SK-N-SH (cell line): ENCODE results near the gene CYP11A1. TPM values are rescaled to one million over a fixed set of nuclear protein-coding genes. Genes with fewer than 3 reads are reported as not detected.

ENCODE experiments used
- CTCF ChIA-PET: fragments of 300-600, 350-600 bp; formaldehyde crosslinking; extraction: SDS; loops from one replicate; lab custom pipeline; 2021; lab: Yijun Ruan, JAX
- POLR2A ChIA-PET: fragments of 350-600 bp; sonication (Branson Sonifier 250); formaldehyde crosslinking; extraction: SDS; loops from one replicate; lab custom pipeline; 2020; ENCODE audit warnings: antibody characterized with exemption, inconsistent platforms; lab: Yijun Ruan, JAX
- DNase-seq: peaks from one replicate; pipeline ENCODE4 v3.0.0; 2012
- H2AFZ ChIP-seq: fragments of 200-600 bp; sonication (generic); 2 replicates; pipeline ENCODE4 v1.8.1; 2016; ENCODE audit warnings: antibody characterized with exemption, mild to moderate bottlenecking, low read depth
- H3F3A ChIP-seq: fragments of 200-600 bp; sonication (generic); replicated peaks from 2 replicates; pipeline ENCODE3; 2016; ENCODE audit warnings: antibody characterized with exemption, mild to moderate bottlenecking; ENCODE audit not compliant: insufficient read depth
- H3K27ac ChIP-seq, 2 experiments: fragments of 200-500 bp in 1 of 2; fragments of 200-600 bp in 1 of 2; sonication (Bioruptor generic) in 1 of 2; sonication (generic), shearing (Covaris generic) in 1 of 2; 2 replicates each; pipeline versions ENCODE4 v1.5.1 to v1.6.1; 2014 to 2016; ENCODE audit warnings: low read depth in 2 of 2, inconsistent platforms in 1 of 2, low read length in 1 of 2, mild to moderate bottlenecking in 1 of 2, mixed read lengths in 1 of 2
- H3K27me3 ChIP-seq: fragments of 200-600 bp; sonication (generic), shearing (Covaris generic); 2 replicates; pipeline ENCODE4 v1.6.1; 2016; ENCODE audit warnings: mixed run types; ENCODE audit not compliant: insufficient read depth
- H3K36me3 ChIP-seq, 2 experiments: fragments of 200-500 bp in 1 of 2; fragments of 200-600 bp in 1 of 2; sonication (Bioruptor generic) in 1 of 2; sonication (generic) in 1 of 2; replicated peaks in 1 of 2; 2 replicates each; pipeline versions ENCODE3 to v1.5.1; 2014 to 2016; ENCODE audit warnings: low read length in 1 of 2, mild to moderate bottlenecking in 1 of 2; ENCODE audit not compliant: insufficient read depth in 2 of 2, control insufficient read depth in 1 of 2
- H3K4me1 ChIP-seq, 2 experiments: fragments of 200-500 bp in 1 of 2; fragments of 200-600 bp in 1 of 2; sonication (Bioruptor generic) in 1 of 2; sonication (generic), shearing (Covaris generic) in 1 of 2; 2 replicates each; pipeline versions ENCODE4 v1.5.1 to v1.6.1; 2014 to 2016; ENCODE audit warnings: low read depth in 1 of 2, low read length in 1 of 2, mixed run types in 1 of 2; ENCODE audit not compliant: insufficient read depth in 2 of 2, control insufficient read depth in 1 of 2
- H3K4me2 ChIP-seq: fragments of 200-600 bp; sonication (generic), shearing (Covaris generic); 2 replicates; pipeline ENCODE4 v1.6.1; 2017; ENCODE audit warnings: mixed run types
- H3K4me3 ChIP-seq, 2 experiments: fragments of 200-500 bp in 1 of 2; fragments of 200-600 bp in 1 of 2; sonication (Bioruptor generic) in 1 of 2; sonication (generic), shearing (Covaris generic) in 1 of 2; 2 replicates each; pipeline versions ENCODE4 v1.5.1 to v1.8.1; 2014 to 2016; ENCODE audit warnings: low read depth in 2 of 2, inconsistent platforms in 1 of 2, low read length in 1 of 2, mild to moderate bottlenecking in 1 of 2, mixed read lengths in 1 of 2, moderate library complexity in 1 of 2
- H3K79me2 ChIP-seq: fragments of 200-600 bp; sonication (generic); 2 replicates; pipeline ENCODE4 v1.8.1; 2017; ENCODE audit warnings: mild to moderate bottlenecking; ENCODE audit not compliant: insufficient read depth
- H3K9ac ChIP-seq: fragments of 200-600 bp; sonication (generic); 2 replicates; pipeline ENCODE4 v1.6.1; 2017; ENCODE audit warnings: mixed run types
- H3K9me2 ChIP-seq: fragments of 200-600 bp; sonication (generic); 2 replicates; pipeline ENCODE4 v1.6.1; 2017; ENCODE audit warnings: mixed run types
- H3K9me3 ChIP-seq: fragments of 200-600 bp; sonication (generic); 2 replicates; pipeline ENCODE4 v1.6.1; 2017; ENCODE audit warnings: mixed run types, mild to moderate bottlenecking, moderate library complexity
- H4K20me1 ChIP-seq: fragments of 200-600 bp; sonication (generic); 2 replicates; pipeline ENCODE4 v1.6.1; 2017; ENCODE audit warnings: mild to moderate bottlenecking, mixed run types; ENCODE audit not compliant: insufficient read depth
- CHD2 ChIP-seq: fragments of 150-350 bp; IDR thresholded peaks from 2 replicates; pipeline ENCODE4 v1.6.1; 2018; ENCODE audit warnings: low read length; ENCODE audit not compliant: partially characterized antibody
- FOSL2 ChIP-seq: IDR thresholded peaks from 2 replicates; pipeline ENCODE4 v1.4.0; 2012; ENCODE audit warnings: low read depth, mild to moderate bottlenecking, moderate library complexity, borderline replicate concordance
- GABPA ChIP-seq: IDR thresholded peaks from 2 replicates; pipeline ENCODE4 v1.4.0; 2012; ENCODE audit warnings: low read depth, mild to moderate bottlenecking
- MXI1 ChIP-seq: IDR thresholded peaks from 2 replicates; pipeline ENCODE4 v1.6.1; 2012; ENCODE audit warnings: mild to moderate bottlenecking, low read depth, low read length, improper control_type of control experiment
- RAD21 ChIP-seq: IDR thresholded peaks from 2 replicates; pipeline ENCODE4 v1.6.1; 2012; ENCODE audit warnings: mild to moderate bottlenecking, low read length
- REST ChIP-seq: IDR thresholded peaks from 2 replicates; pipeline ENCODE4 v1.6.1; 2012; ENCODE audit warnings: mild to moderate bottlenecking, low read depth, low read length, moderate library complexity
- RFX5 ChIP-seq: IDR thresholded peaks from 2 replicates; pipeline ENCODE4 v1.6.1; 2012; ENCODE audit warnings: mild to moderate bottlenecking, improper control_type of control experiment, low read length
- RXRA ChIP-seq: IDR thresholded peaks from 2 replicates; pipeline ENCODE4 v1.4.0; 2012; ENCODE audit warnings: low read depth, mild to moderate bottlenecking, borderline replicate concordance
- SIN3A ChIP-seq: IDR thresholded peaks from 2 replicates; pipeline ENCODE4 v1.6.1; 2012; ENCODE audit warnings: low read depth, mild to moderate bottlenecking, low read length, moderate library complexity, borderline replicate concordance
- SMC3 ChIP-seq: IDR thresholded peaks from 2 replicates; pipeline ENCODE4 v1.6.1; 2012; ENCODE audit warnings: low read depth, low read length, improper control_type of control experiment
- TCF12 ChIP-seq: IDR thresholded peaks from 2 replicates; pipeline ENCODE4 v1.4.0; 2012
- TEAD4 ChIP-seq: IDR thresholded peaks from 2 replicates; pipeline ENCODE4 v1.4.0; 2012; ENCODE audit warnings: mild to moderate bottlenecking, borderline replicate concordance; ENCODE audit not compliant: insufficient read depth
- YY1 ChIP-seq: IDR thresholded peaks from 2 replicates; pipeline ENCODE4 v1.4.0; 2012; ENCODE audit warnings: low read depth, mild to moderate bottlenecking
- WGBS: methylation state at CpG from one replicate; pipeline ENCODE4 v1.1.6; 2017; ENCODE audit warnings: low lambda C conversion rate; 5-methylcytosine and 5-hydroxymethylcytosine counted together
- polyA plus RNA-seq, 3 experiments: library from polyadenylated mRNA; depleted of rRNA; stranded (reverse); fragments of >200 nt; gene quantifications; 2 replicates each; pipeline ENCODE4 v1.2.3, GENCODE V29; 2012

CYP11A1 gene
- polyA plus RNA-seq, 1 of the 3 experiments (the other 2 are of a cell fraction) = 0.08 TPM

- Histone ChIP-seq H3K79me2 (no peaks in the 10 kb centered on the region), H3K9me3 (no peaks in the 10 kb centered on the region), H3K4me1 (no peaks in the 10 kb centered on the region; a peak in 1 of 4 replicates), H3K27ac (no peak overlapping the region), H4K20me1 (no peaks in the 10 kb centered on the region), H3K4me3 (no peak overlapping the region), H2AFZ (no peak overlapping the region), H3K9me2 (no peaks in the 10 kb centered on the region), H3K36me3 (no peaks in the 10 kb centered on the region), H3K9ac (no peak overlapping the region), H3K4me2 (no peak overlapping the region), H3K27me3 (no peaks in the 10 kb centered on the region), H3F3A (no peaks in the 10 kb centered on the region)
- TF ChIP-seq CHD2 (no peak), MXI1 (no peak)
- DNase-seq = no peak
- POLR2A ChIA-PET = no interaction called here
- 79% methylated on average over 5 of the region's 11 CpGs for WGBS
- CTCF ChIA-PET = interaction anchor here (1.0 to 1.7 kb wide), 4 partner anchors 12 to 88 kb away, joined by 3 to 7 read pairs (median 3); partner anchors contain the start of gene SEMA7A
Measured at GRCh38 chr15:74400915-74401757, 33.7 kb upstream of the CYP11A1 start.

DNA sequence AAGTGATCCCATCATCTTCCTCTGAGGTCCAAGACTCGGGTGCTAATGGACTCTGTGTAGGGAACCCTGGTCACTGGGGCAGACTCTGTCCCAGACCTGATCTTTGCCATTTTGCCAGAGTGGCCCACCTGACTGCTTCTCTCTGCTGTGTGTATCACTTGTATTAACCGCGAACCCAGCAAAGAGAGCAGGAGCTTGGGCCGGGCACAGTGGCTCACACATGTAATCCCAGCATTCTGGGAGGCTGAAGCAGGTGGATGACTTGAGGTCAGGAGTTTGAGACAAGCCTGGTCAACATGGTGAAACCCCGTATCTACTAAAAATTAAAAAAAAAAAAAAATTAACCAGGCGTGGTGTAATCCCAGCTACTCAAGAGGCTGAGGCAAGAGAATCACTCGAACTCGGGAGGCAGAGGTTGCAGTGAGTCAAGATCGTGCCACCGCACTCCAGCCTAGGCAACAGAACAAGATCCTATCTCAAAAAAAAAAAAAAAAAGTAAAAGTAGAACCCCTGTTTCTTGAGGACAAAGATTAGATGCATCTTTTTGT, 32.9 kb upstream of the CYP11A1 start:
- H3K4me1 ChIP-seq = no peaks in the 10 kb centered on the region; a peak in 1 of 4 replicates
- no peak overlapping the region for H3K4me2 ChIP-seq
- H3K9me3 ChIP-seq = no peaks in the 10 kb centered on the region
- H3K9ac ChIP-seq = no peak overlapping the region
- H3F3A ChIP-seq = no peaks in the 10 kb centered on the region
- no peak overlapping the region for H3K27ac ChIP-seq
- WGBS = 87% methylated on average over 9 of the region's 10 CpGs
- no peaks in the 10 kb centered on the region for H4K20me1 ChIP-seq
- no peaks in the 10 kb centered on the region for H3K36me3 ChIP-seq
- no peaks in the 10 kb centered on the region for H3K9me2 ChIP-seq
- no peaks in the 10 kb centered on the region for H3K27me3 ChIP-seq
- no peak for TF ChIP-seq GABPA
- TF ChIP-seq REST = no peak
- no peak for TF ChIP-seq SMC3
- no peak for TF ChIP-seq RXRA
- TF ChIP-seq SIN3A = no peak
- no peak for TF ChIP-seq RFX5
- no peak for TF ChIP-seq TEAD4
- no peak for TF ChIP-seq TCF12
- no peak for TF ChIP-seq FOSL2
- no peak for TF ChIP-seq CHD2
- no peak for TF ChIP-seq YY1
- TF ChIP-seq RAD21 = no peak
- DNase-seq = no peak
- H3K4me3 ChIP-seq = no peak overlapping the region
- H2AFZ ChIP-seq = no peak overlapping the region
- no peaks in the 10 kb centered on the region for H3K79me2 ChIP-seq
- ChIA-PET POLR2A (no interaction called here), CTCF (interaction anchor here (1.1 to 1.6 kb wide), 2 partner anchors 21 to 89 kb away, joined by 3 read pairs; no protein-coding TSS in a partner anchor)
